ENCODE data around the gene TEP1. TPM values are rescaled to one million over a fixed set of nuclear protein-coding genes. Genes with fewer than 3 reads are reported as not detected.

Gene TEP1
- total and polyA plus RNA-seq, 2 of the 13 experiments (the other 11 are each of a cell fraction or from before 2014, with no cell fraction given), result 11.0 to 12.8 TPM

- TF ChIP-seq ZNF609 (CRISPR knock-in tag; IDR thresholded peaks at IDR 0.05; ENCODE audit: borderline replicate concordance) (0 out of 2 replicates have a peak, but pooled peaks have one; percentile 28), PHF5A (CRISPR knock-in tag; IDR thresholded peaks at IDR 0.05; ENCODE audit: low read depth, unreplicated experiment) (no peak), ZMYM3 (CRISPR knock-in tag; IDR thresholded peaks at IDR 0.05) (no peak), ZBTB38 (CRISPR knock-in tag; IDR thresholded peaks at IDR 0.05) (no peak), HDAC2 (CRISPR knock-in tag; IDR thresholded peaks at IDR 0.05) (no peak; the same call in 1 of the 2 replicates), CEBPG (CRISPR knock-in tag; IDR thresholded peaks at IDR 0.05) (peak; percentile 88), MEF2D (CRISPR knock-in tag; IDR thresholded peaks at IDR 0.05) (peak; percentile 94; the same call in 1 of the 2 replicates), MYC (CRISPR knock-in tag; IDR thresholded peaks at IDR 0.05; ENCODE audit: borderline replicate concordance) (peak; percentile 91), ZNF280B (CRISPR knock-in tag; IDR thresholded peaks at IDR 0.05; ENCODE audit: borderline replicate concordance) (no peak), ZSCAN12 (CRISPR knock-in tag; IDR thresholded peaks at IDR 0.05) (0 out of 2 replicates have a peak, but pooled peaks have one; percentile 48), HMGA1 (CRISPR knock-in tag; conservative IDR thresholded peaks at IDR 0.05) (no peak), ZNF562 (CRISPR knock-in tag; IDR thresholded peaks at IDR 0.05; ENCODE audit: borderline replicate concordance) (no peak), KDM2A (CRISPR knock-in tag; IDR thresholded peaks at IDR 0.05; ENCODE audit: borderline replicate concordance, low read depth) (peak; percentile 39; the same call in 1 of the 2 replicates), ZNF558 (CRISPR knock-in tag; IDR thresholded peaks at IDR 0.05; ENCODE audit: borderline replicate concordance) (no peak), HBP1 (CRISPR knock-in tag; IDR thresholded peaks at IDR 0.05; ENCODE audit: low read depth) (no peak), ZFY (CRISPR knock-in tag; IDR thresholded peaks at IDR 0.05) (peak; percentile 80; the same call in 1 of the 2 replicates), PHF8 (CRISPR knock-in tag; IDR thresholded peaks at IDR 0.05) (peak; percentile 70), DRAP1 (CRISPR knock-in tag; IDR thresholded peaks at IDR 0.05) (peak; percentile 76), HOXD1 (CRISPR knock-in tag; IDR thresholded peaks at IDR 0.05) (no peak), ZNF431 (CRISPR knock-in tag; IDR thresholded peaks at IDR 0.05; ENCODE audit: borderline replicate concordance, low read depth) (no peak), SRSF9 (IDR thresholded peaks at IDR 0.05; ENCODE audit: borderline replicate concordance, insufficient read depth, low read depth, low read length, poor library complexity, severe bottlenecking) (no peak), NKX3-1 (CRISPR knock-in tag; IDR thresholded peaks at IDR 0.05) (no peak), HMG20B (CRISPR knock-in tag; conservative IDR thresholded peaks at IDR 0.05) (no peak)
Observed at GRCh38 chr14:20332788-20333493, 80.4 kb downstream of the TEP1 start, which contains the start of gene CCNB1IP1 (continued).
